Mucosa of descending colon (tissue), 3 donors: ENCODE data around the gene CAPZB. TPM values are rescaled to one million over a fixed set of nuclear protein-coding genes. Genes with fewer than 3 reads are reported as not detected.

Experiments
- ATAC-seq: fragments of 200-7000 bp; cut with Tn5 transposase; one replicate; pipeline ENCODE4 v1.9.1; 2020; ENCODE audit warnings: mild to moderate bottlenecking, moderate library complexity
- DNase-seq, 3 donors: peaks; one replicate each; pipeline ENCODE4 v3.0.0-alpha.2; 2020
- H3K36me3 ChIP-seq: fragments of 200-600 bp; one replicate; pipeline ENCODE4 v1.8.0; 2021; ENCODE audit warnings: low read depth, mild to moderate bottlenecking
- H3K4me1 ChIP-seq: fragments of 200-600 bp; one replicate; pipeline ENCODE4 v1.8.0; 2021; ENCODE audit warnings: low read depth, mild to moderate bottlenecking
- H3K4me3 ChIP-seq: fragments of 200-600 bp; one replicate; pipeline ENCODE4 v1.8.0; 2021; ENCODE audit warnings: mild to moderate bottlenecking
- H3K9me3 ChIP-seq: fragments of 200-600 bp; one replicate; pipeline ENCODE4 v1.8.0; 2021; ENCODE audit warnings: mild to moderate bottlenecking
- intact Hi-C, 2 donors: fragments of 100-400 bp; cut with DNase I in 1 of 2; cut with micrococcal nuclease in 1 of 2; formaldehyde crosslinking; loops; one replicate each; pipeline versions ENCODE4 v1.11.0 to v1.11.1; 2022; cut with DNase I, micrococcal nuclease
- total RNA-seq, 3 donors: library from RNA; stranded (reverse); fragmentation: NEBNext Ultra II Directional in 2 of 3; extraction: Animal tissue kit (Norgen Biotek cat#: 25700) in 2 of 3; gene quantifications; one replicate each; pipeline versions ENCODE4 v1.2.1 to v1.2.4, GENCODE V29; 2021 to 2023
- TF ChIP-seq, protein P1 (sequence below): fragments of 200-600 bp; IDR thresholded peaks from one replicate; pipeline ENCODE4 v1.8.0; 2022; ENCODE audit warnings: antibody characterized with exemption, mild to moderate bottlenecking
- donor health status: DM: no; HTN: no; CAD: no; lungs with moderate emphysema.
- donor health status: DM: no; HTN: no; CAD: no.
- donor health status: DM: no; HTN: yes; CAD: no.

CAPZB gene
- total RNA-seq, 3 donors from 2014 or later: 346 to 393 (median 381) TPM

DNA sequence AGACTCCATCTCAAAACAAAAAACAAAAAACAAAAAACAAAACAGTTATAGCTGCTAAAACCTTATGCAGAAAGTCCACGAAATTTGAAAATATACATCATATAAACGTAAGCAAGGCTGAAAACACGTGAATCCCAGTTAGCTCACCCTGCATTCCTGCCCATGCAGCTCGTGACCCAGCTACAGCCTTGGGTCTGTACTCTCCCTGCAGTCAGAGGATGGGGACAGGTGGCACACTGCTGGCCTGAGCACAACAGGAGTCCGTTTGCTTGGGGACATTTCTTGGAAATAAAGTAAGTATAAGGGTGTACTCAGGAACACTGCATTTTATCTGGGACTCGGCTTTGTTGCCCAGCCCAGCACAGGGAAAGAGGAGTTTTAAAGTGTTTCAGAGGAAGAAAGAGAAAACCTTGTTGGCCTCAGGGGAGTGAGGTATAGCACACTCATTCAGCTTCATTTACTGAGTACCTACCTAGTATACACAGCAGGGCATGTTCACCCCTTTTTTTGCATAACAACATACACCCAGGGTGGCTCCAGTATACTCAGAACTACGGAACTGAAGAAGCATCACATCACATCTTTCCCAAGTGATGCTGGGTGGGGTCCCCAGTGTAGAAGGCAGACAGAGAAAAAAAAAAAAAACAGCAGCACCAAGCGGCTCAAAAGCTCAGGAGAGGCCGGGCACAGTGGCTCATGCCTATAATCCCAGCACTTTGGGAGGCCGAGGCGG, 44.1 kb downstream of the CAPZB start:
- no peaks in the 10 kb centered on the region for H3K9me3 ChIP-seq
- TF ChIP-seq, protein P1, sequence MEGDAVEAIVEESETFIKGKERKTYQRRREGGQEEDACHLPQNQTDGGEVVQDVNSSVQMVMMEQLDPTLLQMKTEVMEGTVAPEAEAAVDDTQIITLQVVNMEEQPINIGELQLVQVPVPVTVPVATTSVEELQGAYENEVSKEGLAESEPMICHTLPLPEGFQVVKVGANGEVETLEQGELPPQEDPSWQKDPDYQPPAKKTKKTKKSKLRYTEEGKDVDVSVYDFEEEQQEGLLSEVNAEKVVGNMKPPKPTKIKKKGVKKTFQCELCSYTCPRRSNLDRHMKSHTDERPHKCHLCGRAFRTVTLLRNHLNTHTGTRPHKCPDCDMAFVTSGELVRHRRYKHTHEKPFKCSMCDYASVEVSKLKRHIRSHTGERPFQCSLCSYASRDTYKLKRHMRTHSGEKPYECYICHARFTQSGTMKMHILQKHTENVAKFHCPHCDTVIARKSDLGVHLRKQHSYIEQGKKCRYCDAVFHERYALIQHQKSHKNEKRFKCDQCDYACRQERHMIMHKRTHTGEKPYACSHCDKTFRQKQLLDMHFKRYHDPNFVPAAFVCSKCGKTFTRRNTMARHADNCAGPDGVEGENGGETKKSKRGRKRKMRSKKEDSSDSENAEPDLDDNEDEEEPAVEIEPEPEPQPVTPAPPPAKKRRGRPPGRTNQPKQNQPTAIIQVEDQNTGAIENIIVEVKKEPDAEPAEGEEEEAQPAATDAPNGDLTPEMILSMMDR: no peak
- H3K4me3 ChIP-seq: no peak overlapping the region
- no peak for ATAC-seq
- DNase-seq: no peak
- peaks cover 47% of the 10 kb centered on the region for H3K4me1 ChIP-seq
- intact Hi-C loops: no loop called here
- no peaks in the 10 kb centered on the region for H3K36me3 ChIP-seq

DNA sequence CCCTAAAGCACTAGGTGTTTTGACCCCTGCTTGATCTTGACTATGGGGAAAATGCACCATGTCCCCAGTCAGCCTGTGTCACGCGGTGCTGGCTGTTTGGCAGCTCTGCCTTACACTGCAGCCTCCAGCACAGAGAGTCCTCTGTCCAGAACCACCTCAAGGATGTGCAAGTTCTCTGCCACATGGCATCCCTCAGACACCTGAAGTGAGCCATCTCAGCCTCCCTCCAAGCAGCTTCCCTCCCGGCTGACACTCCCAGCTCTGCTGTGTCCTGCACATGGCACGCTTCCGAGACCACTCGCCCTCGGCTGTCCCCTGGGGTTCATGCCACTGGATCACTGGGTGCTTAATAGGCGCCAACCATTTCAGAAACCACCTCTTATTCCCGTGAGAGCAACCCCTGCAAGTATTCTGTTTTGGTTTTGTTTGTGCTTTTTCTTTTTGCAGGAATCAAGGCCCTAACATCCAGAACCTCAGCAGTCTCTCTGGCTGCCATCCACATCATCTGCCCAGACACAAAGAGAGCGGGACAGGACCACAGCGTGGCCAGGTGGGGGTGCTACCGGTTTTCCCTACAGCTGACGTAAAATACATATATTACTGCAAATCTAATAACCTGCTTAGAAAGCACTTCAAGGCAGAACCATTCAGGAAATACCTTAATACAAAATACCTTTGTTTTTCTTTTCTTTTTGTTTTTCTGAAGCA, 45.7 kb downstream of the CAPZB start:
- Histone ChIP-seq H3K4me3 (no peak overlapping the region), H3K4me1 (peaks cover 51% of the 10 kb centered on the region), H3K36me3 (no peaks in the 10 kb centered on the region), H3K9me3 (no peaks in the 10 kb centered on the region)
- TF ChIP-seq, protein P1: no peak
- ATAC-seq: no peak
- intact Hi-C loops: no loop called here
- peak in 1 of 3 donors; percentile 53 for DNase-seq

DNA sequence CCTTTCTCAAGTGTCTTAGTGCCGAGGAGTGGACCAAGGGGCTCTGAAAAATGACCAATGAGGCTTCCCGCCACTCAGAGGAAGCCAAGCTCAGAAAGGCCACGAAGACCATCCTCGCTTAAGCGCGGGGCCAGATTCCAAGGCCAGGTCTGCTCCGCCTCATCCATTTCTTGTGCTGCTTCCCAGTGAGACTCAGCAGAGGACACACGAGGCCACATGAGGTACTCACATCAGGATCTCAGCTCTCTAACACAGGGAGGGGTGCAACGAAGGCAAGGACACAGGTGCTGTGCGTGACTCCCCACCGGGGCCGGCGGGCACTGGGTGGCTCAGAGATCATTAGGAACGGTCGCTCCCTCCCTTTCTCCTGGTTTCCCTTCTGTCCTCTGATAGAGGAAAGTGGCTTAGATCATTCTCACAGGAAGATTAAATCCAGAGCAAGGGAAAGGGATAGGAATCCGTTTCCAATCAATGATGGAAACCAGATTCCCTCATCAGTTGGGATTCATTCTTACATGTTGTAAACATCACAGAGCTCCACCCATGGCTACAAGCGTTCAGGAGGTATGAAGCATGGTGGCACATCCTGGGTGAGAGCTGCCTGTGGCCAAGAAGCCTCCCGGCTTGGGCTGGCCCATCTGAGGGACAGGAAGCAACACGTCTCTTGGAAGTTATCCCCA, 46.7 kb downstream of the CAPZB start:
- no peak for DNase-seq
- intact Hi-C loops: no loop called here
- ATAC-seq: no peak
- Histone ChIP-seq H3K4me3 (no peak overlapping the region), H3K4me1 (peaks cover 60% of the 10 kb centered on the region), H3K9me3 (no peaks in the 10 kb centered on the region), H3K36me3 (no peaks in the 10 kb centered on the region)
- TF ChIP-seq, protein P1: no peak

DNA sequence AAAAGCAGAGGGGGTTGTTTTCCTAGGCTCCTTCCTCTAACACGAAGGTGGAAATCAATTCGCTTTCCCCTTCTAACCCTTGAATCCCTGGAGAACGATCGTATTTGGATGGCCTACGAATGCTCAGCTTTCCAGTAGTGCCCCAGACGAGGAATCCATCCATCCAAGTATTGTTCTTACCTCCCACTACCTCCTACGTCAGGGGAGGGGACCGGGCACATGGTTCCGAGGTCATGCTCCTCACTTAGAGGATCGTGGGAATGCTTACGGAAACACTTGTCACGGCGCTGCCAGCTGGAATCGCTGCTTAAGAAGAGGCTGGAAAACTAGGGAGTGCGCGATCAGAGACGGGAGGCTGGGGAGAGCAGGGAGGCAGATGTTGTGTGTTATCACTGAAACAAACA, 47.4 kb downstream of the CAPZB start:
- Histone ChIP-seq H3K36me3 (no peaks in the 10 kb centered on the region), H3K4me3 (no peak overlapping the region), H3K4me1 (peaks cover 60% of the 10 kb centered on the region), H3K9me3 (no peaks in the 10 kb centered on the region)
- intact Hi-C loops: no loop called here
- TF ChIP-seq, protein P1: no peak
- DNase-seq (peak; percentile 56 to 64 (median 57)), ATAC-seq (peak; percentile 4)

DNA sequence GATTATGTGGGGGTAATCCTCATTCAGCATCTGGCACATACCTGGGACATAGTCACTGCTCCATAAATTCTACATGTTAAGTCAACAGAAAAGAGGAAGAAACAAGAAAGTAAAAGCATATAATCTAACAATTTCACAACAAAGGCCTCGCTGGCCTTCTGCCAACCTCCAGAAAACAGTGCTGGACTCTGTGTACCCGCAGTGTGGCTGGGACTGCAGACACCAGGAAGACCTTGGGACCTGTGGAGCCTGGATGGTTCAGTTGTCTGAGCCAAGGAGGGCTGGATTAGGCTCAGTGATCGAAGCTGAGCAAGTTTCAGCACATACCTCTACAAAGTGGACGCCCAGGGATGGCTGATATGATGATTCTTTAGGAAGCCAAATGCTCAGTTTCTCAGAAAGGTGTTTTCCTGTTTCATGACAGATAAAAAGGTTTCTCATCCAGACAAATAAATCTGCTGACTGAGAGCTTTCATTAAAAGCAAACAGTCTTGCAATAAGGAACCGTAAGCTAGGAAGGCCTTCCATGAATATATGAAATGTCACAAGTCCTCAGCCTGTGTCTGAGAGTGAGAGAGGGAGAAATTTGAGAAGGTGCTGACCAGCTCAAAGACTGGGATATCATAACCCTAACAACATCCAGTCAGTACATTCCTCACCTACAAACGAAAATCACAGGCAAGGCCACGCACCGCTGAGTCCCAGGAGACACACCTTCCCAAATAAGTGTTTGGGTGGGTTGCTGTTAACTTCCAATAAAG, 48.4 kb downstream of the CAPZB start:
- Histone ChIP-seq H3K36me3 (no peaks in the 10 kb centered on the region), H3K4me1 (peaks cover 60% of the 10 kb centered on the region), H3K4me3 (no peak overlapping the region), H3K9me3 (no peaks in the 10 kb centered on the region)
- ATAC-seq: peak; percentile 85
- intact Hi-C loops: no loop called here
- TF ChIP-seq, protein P1: no peak
- DNase-seq: peak; percentile 76 to 85 (median 78)
